Ovary (tissue), 9 donors: ENCODE results near the gene METTL21A. TPM values are rescaled to one million over a fixed set of nuclear protein-coding genes. Genes with fewer than 3 reads are reported as not detected.

Experiments used
- DNase-seq, 5 donors: peaks; one replicate each; pipeline ENCODE4 v3.0.0-alpha.2; 2019 to 2020
- H3K27ac ChIP-seq, 2 donors: fragments of 200-600 bp; one replicate each; pipeline versions ENCODE4 v1.5.1 to v1.8.0; 2019 to 2022
- H3K27me3 ChIP-seq: fragments of 200-600 bp; one replicate; pipeline ENCODE4 v1.8.0; 2022
- H3K36me3 ChIP-seq: fragments of 200-600 bp; sonication (generic); one replicate; pipeline ENCODE4 v1.5.1; 2019
- H3K4me1 ChIP-seq: one replicate; pipeline ENCODE4 v1.8.1; 2013; ENCODE audit warnings: mild to moderate bottlenecking, moderate library complexity; ENCODE audit not compliant: insufficient read depth
- H3K4me3 ChIP-seq: fragments of 200-600 bp; sonication (generic); one replicate; pipeline ENCODE4 v1.5.1; 2017
- H3K9me3 ChIP-seq, 2 donors: fragments of 200-600 bp in 1 of 2; sonication (generic) in 1 of 2; one replicate each; pipeline versions ENCODE4 v1.5.1 to v1.8.1; 2013 to 2019; ENCODE audit warnings: mild to moderate bottlenecking in 1 of 2, moderate library complexity in 1 of 2
- CTCF ChIP-seq, 3 donors: fragments of 450-650 bp in 2 of 3; fragments of 200-600 bp in 1 of 3; IDR thresholded peaks; one replicate each; pipeline versions ENCODE4 v1.5.1 to v1.8.0; 2016 to 2022; ENCODE audit warnings: antibody characterized with exemption in 3 of 3, mild to moderate bottlenecking in 1 of 3
- EP300 ChIP-seq: sonication (generic); formaldehyde crosslinking; IDR thresholded peaks from one replicate; pipeline ENCODE4 v1.6.1; 2017; ENCODE audit warnings: antibody characterized with exemption
- POLR2A ChIP-seq: fragments of 450-650 bp; IDR thresholded peaks from one replicate; pipeline ENCODE4 v1.6.1; 2017; ENCODE audit warnings: antibody characterized with exemption, mild to moderate bottlenecking, moderate library complexity
- WGBS, 3 donors: extraction: QIAGEN DNeasy Blood & Tissue Kit in 1 of 3; methylation state at CpG; one replicate each; pipeline versions ENCODE4 v1.1.5 to v1.1.7; 2013 to 2017; 5-methylcytosine and 5-hydroxymethylcytosine counted together
- intact Hi-C, 4 donors: fragments of 100-400 bp; cut with DNase I; formaldehyde crosslinking; loops; one replicate each; pipeline versions ENCODE4 v1.11.0 to v1.15.1; 2022 to 2023
- polyA plus RNA-seq, 2 donors: library from polyadenylated mRNA; stranded (reverse); fragments of 200-250 nt in 1 of 2; fragments of 350-450 nt in 1 of 2; fragmentation: Illumina TruSeq in 1 of 2; extraction: RNeasy Lipid Tissue Mini Kit (QIAGEN cat#74804) in 1 of 2; gene quantifications; one replicate each; pipeline ENCODE4 v1.2.3, GENCODE V29; 2013 to 2014
- total RNA-seq, 7 donors: library from RNA; depleted of rRNA in 2 of 7; stranded (reverse); fragments of >200 nt in 2 of 7; fragmentation: NEBNext Ultra II Directional in 3 of 7; extraction: Animal tissue kit (Norgen Biotek cat#: 25700) in 3 of 7; gene quantifications; one replicate each; pipeline versions ENCODE4 v1.1.0 to v1.2.4, GENCODE V29; 2016 to 2023
- donor health status: DM: no; HTN: no; CAD: no; lungs with moderate emphysema.
- donor health status: DM: no; HTN: no; CAD: no.
- donor health status: Bipolar disorder and iron deficiency.
- donor health status: DM: yes; HTN: yes; CAD: no.
- donor health status: DM: no; HTN: no; CAD: no.
- donor health status: DM: yes; HTN: yes; CAD: no.

METTL21A gene
- total and polyA plus RNA-seq, 9 donors = 8.3 to 32.9 (median 11.2) TPM

GRCh38 chr2:207600231-207600630 is 25.0 kb downstream of the METTL21A start:
- Histone ChIP-seq H3K4me1 (no peaks in the 10 kb centered on the region), H3K36me3 (no peaks in the 10 kb centered on the region), H3K27ac (no peak overlapping the region), H3K4me3 (no peak overlapping the region), H3K9me3 (no peaks in the 10 kb centered on the region), H3K27me3 (no peaks in the 10 kb centered on the region)
- intact Hi-C loops = no loop called here
- no peak for DNase-seq
- no peak for TF ChIP-seq CTCF (IDR thresholded peaks at IDR 0.05)

- DNase-seq = no peak
- TF ChIP-seq CTCF (IDR thresholded peaks at IDR 0.05) (no peak), POLR2A (no peak), EP300 (no peak)
- intact Hi-C loops = no loop called here
- H3K27me3 ChIP-seq = no peaks in the 10 kb centered on the region
- H3K36me3 ChIP-seq = no peaks in the 10 kb centered on the region
- H3K27ac ChIP-seq = no peak overlapping the region
- no peak overlapping the region for H3K4me3 ChIP-seq
- H3K9me3 ChIP-seq = no peaks in the 10 kb centered on the region
- H3K4me1 ChIP-seq = no peaks in the 10 kb centered on the region
These were observed 25.6 kb downstream of the METTL21A start for GRCh38 chr2:207599636-207600035.

- Histone ChIP-seq H3K9me3 (peaks cover 0 to 5% of the 10 kb centered on the region in 2 donors), H3K27ac (no peak overlapping the region), H3K27me3 (no peaks in the 10 kb centered on the region), H3K4me3 (no peak overlapping the region), H3K4me1 (no peaks in the 10 kb centered on the region), H3K36me3 (no peaks in the 10 kb centered on the region)
- TF ChIP-seq EP300 (no peak), POLR2A (no peak), CTCF (IDR thresholded peaks at IDR 0.05) (no peak)
- no peak for DNase-seq
- intact Hi-C loops = no loop called here
- WGBS, 3 donors = 96 to 100% (median 97%) methylated on average over 4 of the region's 4 CpGs
These were observed 30.5 kb downstream of the METTL21A start for GRCh38 chr2:207594731-207595130.

- Histone ChIP-seq H3K27ac (no peak overlapping the region), H3K36me3 (no peaks in the 10 kb centered on the region), H3K4me3 (no peak overlapping the region), H3K4me1 (no peaks in the 10 kb centered on the region), H3K27me3 (no peaks in the 10 kb centered on the region), H3K9me3 (peaks cover 0 to 5% of the 10 kb centered on the region in 2 donors)
- DNase-seq = no peak
- 84 to 89% (median 85%) methylated on average over 3 of the region's 3 CpGs for WGBS, 3 donors
- intact Hi-C loops = no loop called here
- TF ChIP-seq POLR2A = no peak
- TF ChIP-seq CTCF (IDR thresholded peaks at IDR 0.05) = no peak
These were observed 30.9 kb downstream of the METTL21A start for GRCh38 chr2:207594264-207594663.

- H3K27ac ChIP-seq = no peak overlapping the region
- no peak for TF ChIP-seq CTCF (IDR thresholded peaks at IDR 0.05)
- TF ChIP-seq POLR2A = no peak
- TF ChIP-seq EP300 = no peak
- no peak for DNase-seq
- no peaks in the 10 kb centered on the region for H3K36me3 ChIP-seq
- no peak overlapping the region for H3K4me3 ChIP-seq
- intact Hi-C loops = no loop called here
- H3K4me1 ChIP-seq = no peaks in the 10 kb centered on the region
- no peaks in the 10 kb centered on the region for H3K27me3 ChIP-seq
- H3K9me3 ChIP-seq = peaks cover 0 to 5% of the 10 kb centered on the region in 2 donors
These were observed 31.9 kb downstream of the METTL21A start for GRCh38 chr2:207593277-207593676.
